Ramos (cell line): ENCODE measurements around the gene DES.

Experiments used
- in situ Hi-C: fragments of 300-500 bp; cut with MboI; formaldehyde crosslinking; loops from one replicate; pipeline ENCODE4 v1.14.3; 2022; ENCODE audit warnings: low sequenced_read_pairs; ENCODE audit not compliant: unreplicated experiment

DES gene

DNA sequence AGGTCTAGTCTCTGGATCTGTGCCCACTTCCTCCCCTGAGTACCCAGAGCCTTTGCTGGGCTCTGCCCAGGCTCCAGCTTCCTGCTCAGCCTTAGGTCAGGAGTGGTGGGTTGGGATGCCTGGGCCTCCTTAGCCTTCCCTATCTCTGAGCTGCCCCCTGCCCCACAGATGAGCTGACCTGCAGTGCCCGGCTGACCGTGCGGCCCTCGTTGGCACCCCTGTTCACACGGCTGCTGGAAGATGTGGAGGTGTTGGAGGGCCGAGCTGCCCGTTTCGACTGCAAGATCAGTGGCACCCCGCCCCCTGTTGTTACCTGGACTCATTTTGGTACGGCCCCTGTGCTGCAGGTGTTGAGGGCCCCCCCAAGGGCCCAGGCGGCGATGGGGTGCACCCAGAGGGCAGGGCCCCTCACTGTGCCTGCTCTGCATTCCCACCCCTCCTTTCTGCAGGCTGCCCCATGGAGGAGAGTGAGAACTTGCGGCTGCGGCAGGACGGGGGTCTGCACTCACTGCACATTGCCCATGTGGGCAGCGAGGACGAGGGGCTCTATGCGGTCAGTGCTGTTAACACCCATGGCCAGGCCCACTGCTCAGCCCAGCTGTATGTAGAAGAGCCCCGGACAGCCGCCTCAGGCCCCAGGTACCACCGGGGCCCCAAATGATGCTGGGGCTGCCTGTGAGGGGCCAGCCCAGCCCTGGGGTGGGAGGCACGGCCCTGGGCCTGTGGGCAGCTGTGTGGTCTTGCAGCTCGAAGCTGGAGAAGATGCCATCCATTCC lies 50.4 kb downstream of the DES start:
- in situ Hi-C loops = no loop called here

DNA sequence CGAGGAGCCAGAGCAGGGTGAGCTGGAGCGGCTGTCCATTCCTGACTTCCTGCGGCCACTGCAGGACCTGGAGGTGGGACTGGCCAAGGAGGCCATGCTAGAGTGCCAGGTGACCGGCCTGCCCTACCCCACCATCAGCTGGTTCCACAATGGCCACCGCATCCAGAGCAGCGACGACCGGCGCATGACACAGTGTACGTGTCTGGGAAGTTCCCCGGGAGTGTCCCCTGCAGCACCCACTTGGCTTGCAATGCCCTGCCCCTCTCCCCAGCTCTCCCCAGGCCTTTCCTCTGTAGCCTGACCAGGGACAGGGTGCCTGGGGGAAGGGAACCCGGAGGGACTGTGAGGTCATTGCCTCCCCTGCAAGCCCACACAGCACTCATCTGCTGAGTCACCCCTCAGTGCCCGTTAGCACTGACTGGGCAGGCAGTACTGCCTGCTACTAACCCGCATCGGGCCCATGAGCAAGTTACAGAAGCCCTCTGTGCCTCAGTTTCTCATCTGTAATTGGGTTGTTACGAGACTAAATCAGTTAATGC lies 51.1 kb downstream of the DES start:
- in situ Hi-C loops = no loop called here

DNA sequence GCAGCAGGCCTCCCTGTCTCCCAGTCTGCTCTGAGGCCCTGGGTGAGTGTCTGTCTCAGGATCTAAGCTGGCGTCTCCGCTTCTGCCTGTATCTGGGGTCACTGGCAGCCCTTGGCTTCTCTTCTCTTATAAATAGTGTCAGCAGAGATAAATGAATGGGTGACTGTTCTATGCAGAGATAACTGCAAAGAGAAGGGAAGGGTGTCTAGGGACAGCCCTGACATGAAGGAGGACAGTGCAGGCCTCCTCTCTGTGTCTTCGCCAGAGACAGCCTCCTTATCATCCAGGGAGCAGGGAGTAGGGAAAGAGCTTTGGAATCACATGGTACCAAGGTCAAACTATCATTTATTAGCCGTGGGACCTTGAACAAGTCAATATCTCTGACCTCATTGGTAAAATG lies 52.3 kb downstream of the DES start:
- in situ Hi-C loops = no loop called here

DNA sequence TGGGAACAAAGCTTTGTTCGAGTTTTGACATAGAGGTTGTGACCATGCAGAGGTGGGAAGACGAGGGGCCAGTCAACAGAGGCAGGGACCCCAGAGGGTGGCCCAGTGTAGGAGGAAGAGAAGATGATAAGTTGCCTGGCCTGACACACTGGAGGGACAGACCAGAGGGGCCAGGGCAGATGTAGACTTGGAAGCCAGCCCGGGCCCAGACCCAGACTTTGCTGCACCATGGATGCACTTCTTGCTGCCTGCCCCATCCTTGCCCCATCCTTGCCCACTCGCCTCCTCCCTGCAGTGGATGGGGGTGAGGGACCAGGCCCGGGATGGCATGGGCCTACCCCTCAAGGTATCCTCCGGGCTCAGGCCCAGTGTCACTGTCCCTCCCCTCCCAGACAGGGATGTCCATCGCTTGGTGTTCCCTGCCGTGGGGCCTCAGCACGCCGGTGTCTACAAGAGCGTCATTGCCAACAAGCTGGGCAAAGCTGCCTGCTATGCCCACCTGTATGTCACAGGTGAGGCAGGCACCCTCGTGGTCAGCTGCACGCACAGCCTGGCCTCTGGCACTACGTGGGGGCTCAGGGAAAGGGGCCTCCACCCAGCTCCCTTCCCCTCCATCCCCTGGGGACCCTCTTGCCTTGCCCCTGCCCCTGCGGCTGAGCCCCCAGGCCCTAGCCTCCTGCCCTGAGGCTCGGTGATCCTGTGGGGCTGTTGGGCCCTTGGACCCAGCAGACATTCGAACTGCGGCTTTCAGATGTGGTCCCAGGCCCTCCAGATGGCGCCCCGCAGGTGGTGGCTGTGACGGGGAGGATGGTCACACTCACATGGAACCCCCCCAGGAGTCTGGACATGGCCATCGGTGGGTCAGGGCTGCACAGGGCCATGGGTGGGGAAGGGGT lies 53.5 kb downstream of the DES start:
- in situ Hi-C loops = no loop called here

DNA sequence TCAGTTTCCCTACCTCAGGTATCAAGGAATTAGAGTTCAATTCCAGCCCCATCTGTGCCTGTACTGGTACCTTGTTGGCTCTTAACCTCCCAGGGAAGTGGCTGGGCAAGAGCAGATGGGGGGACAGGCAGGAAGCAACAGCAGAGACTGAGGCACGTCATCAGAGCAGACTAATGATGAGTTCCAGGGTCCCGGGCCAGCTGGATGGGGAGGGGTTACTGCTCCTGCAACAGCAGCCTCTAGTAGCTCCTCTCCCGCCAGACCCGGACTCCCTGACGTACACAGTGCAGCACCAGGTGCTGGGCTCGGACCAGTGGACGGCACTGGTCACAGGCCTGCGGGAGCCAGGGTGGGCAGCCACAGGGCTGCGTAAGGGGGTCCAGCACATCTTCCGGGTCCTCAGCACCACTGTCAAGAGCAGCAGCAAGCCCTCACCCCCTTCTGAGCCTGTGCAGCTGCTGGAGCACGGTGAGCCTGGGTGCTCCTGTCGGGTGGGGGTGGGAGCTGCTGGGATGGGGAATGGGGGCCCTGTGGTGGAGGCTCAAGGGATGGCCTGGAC lies 54.5 kb downstream of the DES start:
- in situ Hi-C loops = no loop called here

DNA sequence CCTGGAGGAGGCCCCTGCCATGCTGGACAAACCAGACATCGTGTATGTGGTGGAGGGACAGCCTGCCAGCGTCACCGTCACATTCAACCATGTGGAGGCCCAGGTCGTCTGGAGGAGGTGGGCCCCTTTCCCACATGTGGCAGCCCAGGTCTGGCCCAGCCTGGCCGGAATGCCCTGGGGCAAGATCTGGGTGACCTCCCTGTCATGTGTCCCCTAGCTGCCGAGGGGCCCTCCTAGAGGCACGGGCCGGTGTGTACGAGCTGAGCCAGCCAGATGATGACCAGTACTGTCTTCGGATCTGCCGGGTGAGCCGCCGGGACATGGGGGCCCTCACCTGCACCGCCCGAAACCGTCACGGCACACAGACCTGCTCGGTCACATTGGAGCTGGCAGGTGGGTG lies 55.3 kb downstream of the DES start:
- in situ Hi-C loops = no loop called here

DNA sequence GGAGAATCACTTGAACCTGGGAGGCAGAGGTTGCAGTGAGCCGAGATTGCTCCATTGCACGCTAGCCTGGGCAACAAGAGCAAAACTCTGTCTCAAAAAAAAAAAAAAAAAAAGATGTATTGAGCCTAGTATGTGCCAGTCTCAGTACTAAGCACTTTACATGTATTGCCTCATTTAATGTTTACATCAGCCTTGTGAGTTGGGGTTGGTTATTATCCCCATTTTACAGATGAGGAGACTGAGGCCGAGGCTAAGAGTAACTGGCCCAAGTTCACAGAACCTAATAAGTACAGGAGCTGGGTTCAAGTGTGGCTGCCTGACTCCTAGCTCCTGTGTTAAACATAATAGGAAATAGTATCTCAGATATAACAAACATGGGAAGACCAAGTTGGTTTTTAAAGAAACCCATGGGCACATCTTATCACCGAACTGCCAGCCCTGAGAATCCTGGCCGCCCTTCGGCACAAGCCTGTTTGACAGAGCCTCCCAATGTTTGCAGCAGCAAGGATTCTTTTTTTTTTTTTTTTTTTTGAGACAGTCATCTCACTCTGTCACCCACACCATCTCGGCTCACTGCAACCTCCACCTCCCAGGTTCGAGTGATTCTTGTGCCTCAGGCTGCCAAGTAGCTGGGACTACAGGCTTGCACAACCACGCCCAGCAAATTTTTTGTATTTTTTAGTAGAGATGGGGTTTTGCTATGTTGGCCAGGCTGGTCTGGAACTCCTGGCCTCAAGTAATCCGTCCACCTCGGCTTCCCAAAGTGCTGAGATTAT lies 56.3 kb downstream of the DES start:
- in situ Hi-C loops = no loop called here

DNA sequence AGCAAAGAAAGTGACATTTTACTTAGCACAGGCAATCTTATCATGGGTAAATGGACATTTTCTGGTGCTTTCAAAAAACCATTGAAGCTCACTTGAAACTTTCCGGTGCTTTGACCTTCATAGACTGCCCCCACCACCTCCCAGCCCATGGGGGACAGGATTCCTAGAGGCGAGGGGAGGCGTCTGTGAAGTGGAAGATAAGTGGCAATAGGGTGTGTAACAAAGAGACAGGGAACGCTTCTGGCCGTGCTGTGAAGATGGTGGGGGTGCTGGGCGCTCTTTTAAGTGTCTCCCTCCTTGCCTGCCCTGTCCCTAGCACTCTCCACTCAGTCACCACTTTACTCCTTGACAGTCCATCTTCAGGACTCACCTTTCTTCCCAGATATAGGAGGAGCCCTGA lies 57.1 kb downstream of the DES start:
- in situ Hi-C loops = no loop called here

DNA sequence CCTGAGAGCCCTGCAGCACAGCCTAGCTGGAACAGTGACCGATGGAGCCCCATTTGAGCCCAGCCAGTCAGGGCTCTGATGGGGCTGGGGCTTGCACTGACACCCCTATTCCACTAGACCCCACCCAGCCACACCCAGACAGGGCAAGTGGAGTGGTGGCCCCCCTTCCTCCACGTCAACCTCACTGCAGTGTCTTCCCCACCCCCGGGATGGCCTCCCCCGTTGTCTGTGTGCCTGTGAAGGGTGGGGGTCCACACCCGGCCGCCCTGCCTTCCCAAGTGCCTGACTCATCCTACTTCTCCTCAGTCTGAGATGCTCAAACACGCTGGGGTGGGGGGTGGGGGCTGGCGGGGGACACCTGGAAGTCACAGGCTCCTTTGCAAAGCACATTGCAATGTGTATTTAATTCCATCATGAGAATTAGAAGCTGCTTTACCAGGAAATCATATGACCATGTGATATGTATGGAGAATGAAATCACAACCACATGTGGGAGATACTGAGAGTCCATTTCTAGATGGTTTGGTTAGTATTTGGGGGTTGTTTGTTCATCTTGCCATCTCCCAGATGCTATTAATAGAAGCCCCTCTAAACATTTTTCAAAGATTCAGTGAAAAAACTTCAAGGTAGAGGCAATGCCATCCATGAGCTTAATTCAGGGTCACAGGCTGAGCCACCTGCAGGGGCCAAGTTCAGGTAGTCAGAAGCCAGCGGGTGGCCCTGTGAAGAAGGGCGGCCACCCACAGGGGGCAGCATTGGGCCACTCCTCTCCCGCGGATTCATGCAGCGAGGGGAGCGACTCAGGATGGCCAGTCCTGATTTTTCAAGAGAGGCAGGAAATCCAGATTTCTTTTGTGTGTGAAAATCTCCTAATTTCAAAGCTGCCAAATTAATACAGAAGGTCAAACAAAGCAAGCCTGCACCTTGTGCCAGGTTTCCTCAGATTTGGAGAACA lies 57.8 kb downstream of the DES start:
- in situ Hi-C loops = no loop called here
